HCT116 (cell line): Measurements from ENCODE around the gene INS. TPM values are rescaled to one million over a fixed set of nuclear protein-coding genes. Genes with fewer than 3 reads are reported as not detected.
"Not testable (repeated sequence)": the region's sequence is repeated elsewhere in the genome, so short reads cannot be mapped to it uniquely, and the experiment has no call there.

Source experiments
- ATAC-seq: fragments of 200-7000 bp; cut with Tn5 transposase; 2 replicates; pipeline ENCODE4 v1.9.1; 2020; ENCODE audit warnings: mild to moderate bottlenecking, moderate library complexity
- BruUV-seq: library from RNA; stranded (reverse); fragments of 400-500 nt; replicated peaks from 2 replicates; lab custom pipeline; 2021; lab: Mats Ljungman, UMichigan
- CTCF ChIA-PET: fragments of 300-600 bp; sonication (Branson Sonifier 250); formaldehyde crosslinking; loops from one replicate; lab custom pipeline; 2021; ENCODE audit warnings: antibody characterized with exemption; lab: Charles Lee
- POLR2A ChIA-PET: fragments of 300-600, 350-600 bp; sonication (Branson Sonifier 250); formaldehyde crosslinking; loops from one replicate; lab custom pipeline; 2021; ENCODE audit warnings: antibody characterized with exemption; lab: Charles Lee
- RAD21 ChIA-PET, 2 experiments: fragments of 300-600 bp; sonication (Branson Sonifier 250); formaldehyde crosslinking; loops; one replicate each; lab custom pipeline; 2023; ENCODE audit warnings: low total read pairs in 2 of 2; ENCODE audit not compliant: uncharacterized antibody in 2 of 2, unreplicated experiment in 2 of 2, low non-redundant PET in 1 of 2; lab: Charles Lee
- DNase-seq: peaks from one replicate; pipeline ENCODE4 v3.0.0-alpha.2; 2010; ENCODE audit warnings: low read depth, low spot score
- H2AFZ ChIP-seq: fragments of 200-600 bp; shearing (Covaris generic), sonication (generic); 2 replicates; pipeline ENCODE4 v1.6.1; 2017; ENCODE audit warnings: low read depth, mixed run types, mixed read lengths, antibody characterized with exemption, low read length; ENCODE audit not compliant: poor library complexity, severe bottlenecking
- H3K27ac ChIP-seq: 2 replicates; pipeline ENCODE4 v1.5.1; 2012; ENCODE audit warnings: low read depth, low read length
- H3K27me3 ChIP-seq: fragments of 200-600 bp; sonication (generic); 2 replicates; pipeline ENCODE4 v1.6.1; 2016; ENCODE audit warnings: mixed run types, low read length, mixed read lengths; ENCODE audit not compliant: insufficient read depth
- H3K36me3 ChIP-seq, 2 experiments: fragments of 200-500 bp in 1 of 2; fragments of 200-600 bp in 1 of 2; sonication (Bioruptor generic) in 1 of 2; sonication (generic) in 1 of 2; 2 replicates each; pipeline versions ENCODE4 v1.5.1 to v1.6.1; 2014 to 2016; ENCODE audit warnings: low read length in 2 of 2, inconsistent platforms in 1 of 2, mixed read lengths in 1 of 2, mixed run types in 1 of 2; ENCODE audit not compliant: insufficient read depth in 2 of 2, control insufficient read depth in 1 of 2
- H3K4me1 ChIP-seq, 2 experiments: fragments of 200-600 bp in 1 of 2; sonication (generic) in 1 of 2; 2 replicates each; pipeline versions ENCODE4 v1.5.1 to v1.6.1; 2012 to 2017; ENCODE audit warnings: low read length in 2 of 2, inconsistent platforms in 1 of 2, mild to moderate bottlenecking in 1 of 2, mixed read lengths in 1 of 2, mixed run types in 1 of 2, moderate library complexity in 1 of 2; ENCODE audit not compliant: insufficient read depth in 2 of 2, control insufficient read depth in 1 of 2
- H3K4me2 ChIP-seq: fragments of 200-600 bp; sonication (generic); 2 replicates; pipeline ENCODE4 v1.6.1; 2017; ENCODE audit warnings: mixed run types, low read length, mixed read lengths
- H3K4me3 ChIP-seq, 2 experiments: fragments of 200-600 bp in 1 of 2; sonication (generic) in 1 of 2; replicated peaks in 1 of 2; 2 replicates each; pipeline ENCODE4 v1.5.1; 2011 to 2016; ENCODE audit warnings: low read length in 2 of 2, control low read depth in 1 of 2, low read depth in 1 of 2, mild to moderate bottlenecking in 1 of 2, mixed read lengths in 1 of 2, mixed run types in 1 of 2
- H3K79me2 ChIP-seq: fragments of 200-600 bp; sonication (generic); 2 replicates; pipeline ENCODE4 v1.6.1; 2017; ENCODE audit warnings: mild to moderate bottlenecking, mixed run types, low read length, moderate library complexity, mixed read lengths; ENCODE audit not compliant: insufficient read depth
- H3K9ac ChIP-seq: fragments of 200-600 bp; sonication (generic); 2 replicates; pipeline ENCODE4 v1.6.1; 2016; ENCODE audit warnings: low read length, mixed read lengths
- H3K9me2 ChIP-seq: fragments of 200-600 bp; sonication (generic), shearing (Covaris generic); 2 replicates; pipeline ENCODE4 v1.6.1; 2017; ENCODE audit warnings: mixed run types, mild to moderate bottlenecking, moderate library complexity; ENCODE audit not compliant: insufficient read depth
- H3K9me3 ChIP-seq, 2 experiments: fragments of 200-500 bp in 1 of 2; fragments of 200-600 bp in 1 of 2; sonication (Bioruptor generic) in 1 of 2; sonication (generic) in 1 of 2; 2 replicates each; pipeline ENCODE4 v1.6.1; 2014 to 2017; ENCODE audit warnings: low read length in 2 of 2, mixed read lengths in 2 of 2, inconsistent platforms in 1 of 2, low read depth in 1 of 2, mild to moderate bottlenecking in 1 of 2, mixed run types in 1 of 2, moderate library complexity in 1 of 2; ENCODE audit not compliant: control insufficient read depth in 1 of 2, insufficient read depth in 1 of 2
- H4K20me1 ChIP-seq: fragments of 200-600 bp; sonication (generic), shearing (Covaris generic); 2 replicates; pipeline ENCODE4 v1.6.1; 2017; ENCODE audit warnings: mixed run types, mild to moderate bottlenecking, moderate library complexity; ENCODE audit not compliant: insufficient read depth
- ATF3 ChIP-seq: IDR thresholded peaks from 2 replicates; pipeline ENCODE4 v1.6.1; 2012
- CBX3 ChIP-seq: IDR thresholded peaks from 2 replicates; pipeline ENCODE4 v1.6.1; 2012; ENCODE audit warnings: low read depth
- CEBPB ChIP-seq: IDR thresholded peaks from 2 replicates; pipeline ENCODE4 v1.6.1; 2012; ENCODE audit warnings: low read depth
- EZH2phosphoT487 ChIP-seq: fragments of 200-600 bp; IDR thresholded peaks from 2 replicates; pipeline ENCODE4 v1.6.1; 2018; ENCODE audit warnings: antibody characterized with exemption, borderline replicate concordance
- FOSL1 ChIP-seq: IDR thresholded peaks from 2 replicates; pipeline ENCODE4 v1.6.1; 2012; ENCODE audit warnings: low read depth
- POLR2AphosphoS5 ChIP-seq: IDR thresholded peaks from 2 replicates; pipeline ENCODE4 v1.6.1; 2011; ENCODE audit warnings: mild to moderate bottlenecking, low read depth, low read length, moderate library complexity
- SIN3A ChIP-seq: IDR thresholded peaks from 2 replicates; pipeline ENCODE4 v1.6.1; 2012; ENCODE audit warnings: low read depth
- SP1 ChIP-seq: IDR thresholded peaks from 2 replicates; pipeline ENCODE4 v1.6.1; 2012; ENCODE audit warnings: low read depth
- SRF ChIP-seq: IDR thresholded peaks from 2 replicates; pipeline ENCODE4 v1.6.1; 2012; ENCODE audit warnings: low read depth
- TCF7L2 ChIP-seq: IDR thresholded peaks from 2 replicates; pipeline ENCODE4 v1.7.0; 2011; ENCODE audit warnings: borderline replicate concordance, inconsistent platforms; ENCODE audit not compliant: insufficient read depth, insufficient read length; ENCODE audit errors: extremely low read depth
- YY1 ChIP-seq: IDR thresholded peaks from 2 replicates; pipeline ENCODE4 v1.6.1; 2011; ENCODE audit warnings: low read length, low read depth, moderate library complexity, mild to moderate bottlenecking; ENCODE audit not compliant: insufficient replicate concordance; ENCODE audit errors: extremely low read depth
- ZBTB33 ChIP-seq: IDR thresholded peaks from 2 replicates; pipeline ENCODE4 v1.6.1; 2011; ENCODE audit warnings: mild to moderate bottlenecking, low read length, moderate library complexity; ENCODE audit not compliant: insufficient replicate concordance; ENCODE audit errors: extremely low read depth
- ZFX ChIP-seq: fragments of 450-650 bp; IDR thresholded peaks from 2 replicates; pipeline ENCODE4 v1.6.1; 2017
- ZNF274 ChIP-seq: fragments of 200-500 bp; sonication (Bioruptor generic); IDR thresholded peaks from 2 replicates; pipeline ENCODE4 v1.6.1; 2014; ENCODE audit warnings: mild to moderate bottlenecking, low read depth, low read length, inconsistent platforms
- intact Hi-C: fragments of 100-400 bp; cut with micrococcal nuclease; formaldehyde crosslinking; loops from 2 replicates; pipeline ENCODE4 v1.10.0; 2022
- total RNA-seq: library from RNA; stranded (reverse); gene quantifications from one replicate; pipeline ENCODE4 v1.2.1, GENCODE V29; 2021; ENCODE audit not compliant: unreplicated experiment

INS gene
- total RNA-seq, 1 experiment from 2014 or later: 0.44 TPM

- H3K4me1 ChIP-seq: no peaks in the 10 kb centered on the region
- POLR2A ChIA-PET: no interaction called here
- H3K4me2 ChIP-seq: no peak overlapping the region
- DNase-seq (no peak), ATAC-seq (no peak)
- H4K20me1 ChIP-seq: no peaks in the 10 kb centered on the region
- CTCF ChIA-PET: no interaction called here
- no peaks in the 10 kb centered on the region for H3K9me3 ChIP-seq
- H3K4me3 ChIP-seq: no peak overlapping the region
- no peaks in the 10 kb centered on the region for H3K27me3 ChIP-seq
- H3K27ac ChIP-seq: no peak overlapping the region
- no peak overlapping the region for H2AFZ ChIP-seq
- RAD21 ChIA-PET: no interaction called here
- BruUV-seq: no TSS peak
- TF ChIP-seq SP1 (no peak), ATF3 (no peak), CEBPB (no peak), EZH2phosphoT487 (no peak), ZBTB33 (no peak), POLR2AphosphoS5 (no peak), ZFX (no peak), FOSL1 (no peak), SIN3A (no peak), ZNF274 (no peak), CBX3 (no peak), YY1 (no peak), SRF (no peak), TCF7L2 (no peak)
- H3K9me2 ChIP-seq: no peaks in the 10 kb centered on the region
- no peaks in the 10 kb centered on the region for H3K36me3 ChIP-seq
- no peak overlapping the region for H3K9ac ChIP-seq
- intact Hi-C loops: no loop called here
- H3K79me2 ChIP-seq: no peaks in the 10 kb centered on the region
Measured at GRCh38 chr11:2126520-2127085, 34.4 kb downstream of the INS start.

DNA sequence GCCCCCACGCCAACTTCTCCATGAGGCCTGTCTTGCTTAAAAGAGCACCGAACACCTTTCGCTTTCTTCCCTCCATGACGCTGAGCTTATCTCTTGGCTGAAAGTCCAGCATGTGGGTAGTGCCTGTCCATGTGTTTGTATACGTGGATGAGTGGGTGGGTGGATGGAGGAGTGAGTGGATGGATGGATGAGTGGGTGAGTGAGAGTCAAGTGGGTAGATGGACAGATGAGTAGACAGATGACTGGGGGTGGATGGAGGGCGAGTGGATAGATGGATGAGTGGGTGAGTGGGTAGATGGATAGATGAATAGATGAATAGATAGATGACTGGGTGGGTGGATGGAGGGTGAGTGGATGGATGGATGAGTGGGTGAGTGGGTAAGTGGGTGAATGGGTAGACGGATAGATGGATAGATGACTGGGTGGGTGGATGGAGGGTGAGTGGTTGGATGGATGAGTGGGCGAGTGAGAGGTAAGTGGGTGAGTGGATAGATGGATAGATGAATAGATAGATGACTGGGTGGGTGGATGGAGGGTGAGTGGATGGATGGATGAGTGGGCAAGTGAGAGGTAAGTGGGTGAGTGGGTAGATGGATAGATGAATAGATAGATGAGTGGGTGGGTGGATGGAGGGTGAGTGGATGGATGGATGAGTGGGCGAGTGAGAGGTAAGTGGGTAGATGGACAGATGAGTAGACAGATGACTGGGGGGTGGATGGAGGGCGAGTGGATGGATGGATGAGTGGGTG, 36.1 kb downstream of the INS start:
- POLR2A ChIA-PET, H3K9ac ChIP-seq, CTCF ChIA-PET: not testable (repeated sequence)

More for the DNA sequence above, 36.1 kb downstream of the INS start:
- H3K79me2 ChIP-seq, ATAC-seq, H3K9me3 ChIP-seq, H3K9me2 ChIP-seq, H3K4me1 ChIP-seq, H3K4me2 ChIP-seq, H3K27ac ChIP-seq, BruUV-seq, H3K4me3 ChIP-seq, DNase-seq, H3K36me3 ChIP-seq, H4K20me1 ChIP-seq, intact Hi-C loops, H2AFZ ChIP-seq, H3K27me3 ChIP-seq, RAD21 ChIA-PET: not testable (repeated sequence)
